Endodermal cell (in vitro differentiated cells): Measurements from ENCODE around the gene CDC42BPB. TPM values are rescaled to one million over a fixed set of nuclear protein-coding genes. Genes with fewer than 3 reads are reported as not detected.

Source experiments
- DNase-seq: peaks from one replicate; pipeline ENCODE4 v3.0.0-alpha.2; 2017
- H3K27ac ChIP-seq: 2 replicates; pipeline ENCODE4 v1.5.1; 2013; ENCODE audit warnings: mild to moderate bottlenecking, low read depth, low read length, moderate library complexity
- H3K27me3 ChIP-seq: 2 replicates; pipeline ENCODE4 v1.6.1; 2013; ENCODE audit warnings: mild to moderate bottlenecking, low read length, moderate library complexity; ENCODE audit not compliant: insufficient read depth, control insufficient read depth, poor library complexity, severe bottlenecking
- H3K36me3 ChIP-seq: 2 replicates; pipeline ENCODE4 v1.7.0; 2013; ENCODE audit warnings: mild to moderate bottlenecking, low read length, moderate library complexity; ENCODE audit not compliant: control insufficient read depth, insufficient read depth
- H3K4me1 ChIP-seq: one replicate; pipeline ENCODE4 v1.7.0; 2013; ENCODE audit warnings: low read length; ENCODE audit not compliant: control insufficient read depth, insufficient read depth
- H3K4me3 ChIP-seq: 2 replicates; pipeline ENCODE4 v1.5.1; 2013; ENCODE audit warnings: mild to moderate bottlenecking, low read length, moderate library complexity
- H3K9ac ChIP-seq: 2 replicates; pipeline ENCODE4 v1.6.1; 2013; ENCODE audit warnings: mild to moderate bottlenecking, low read length, moderate library complexity; ENCODE audit not compliant: poor library complexity, severe bottlenecking; ENCODE audit errors: extremely low read depth
- H3K9me3 ChIP-seq: 2 replicates; pipeline ENCODE4 v1.6.1; 2013; ENCODE audit warnings: mild to moderate bottlenecking, low read length, moderate library complexity; ENCODE audit not compliant: control insufficient read depth
- H3K27ac Mint-ChIP-seq: 2 replicates; pipeline ENCODE4 v1.8.0; 2020; ENCODE audit warnings: mixed read lengths
- H3K27me3 Mint-ChIP-seq: 2 replicates; pipeline ENCODE4 v1.8.0; 2021; ENCODE audit warnings: mild to moderate bottlenecking, mixed read lengths; ENCODE audit not compliant: insufficient read depth
- H3K36me3 Mint-ChIP-seq: 2 replicates; pipeline ENCODE4 v1.8.0; 2020; ENCODE audit warnings: low read depth, mixed read lengths
- H3K4me1 Mint-ChIP-seq: 2 replicates; pipeline ENCODE4 v1.8.0; 2020; ENCODE audit warnings: mixed read lengths
- H3K4me3 Mint-ChIP-seq: 2 replicates; pipeline ENCODE4 v1.8.0; 2020; ENCODE audit warnings: mild to moderate bottlenecking, moderate library complexity, mixed read lengths
- H3K9me3 Mint-ChIP-seq: 2 replicates; pipeline ENCODE4 v1.8.0; 2020; ENCODE audit warnings: mild to moderate bottlenecking, mixed read lengths
- WGBS, 2 experiments: methylation state at CpG; one replicate each; pipeline versions ENCODE4 v1.1.5 to v1.1.7; 2013; ENCODE audit warnings: missing lambda C conversion rate in 2 of 2, mixed read lengths in 1 of 2; ENCODE audit not compliant: insufficient coverage in 1 of 2, insufficient read length in 1 of 2; 5-methylcytosine and 5-hydroxymethylcytosine counted together
- total RNA-seq, 2 donors: library from RNA; stranded (reverse); fragmentation: NEBNext Ultra II Directional in 1 of 2; extraction: Animal tissue kit (Norgen Biotek cat#: 25700) in 1 of 2; gene quantifications; 2 replicates in 1 of 2; 3 replicates in 1 of 2; pipeline ENCODE4 v1.2.1, GENCODE V29; 2021
- TF ChIP-seq, protein P1 (sequence below): fragments of 200-600 bp; sonication (generic); conservative IDR thresholded peaks from 2 replicates; pipeline ENCODE4 v1.5.0; 2021; ENCODE audit warnings: antibody characterized with exemption, mild to moderate bottlenecking

CDC42BPB gene
- total RNA-seq, 2 donors from 2014 or later = 120 to 123 TPM

GRCh38 chr14:103033681-103034096, 23.7 kb downstream of the CDC42BPB start:
- Mint-ChIP-seq H3K27me3 (no peaks in the 10 kb centered on the region), H3K4me3 (no peak overlapping the region), H3K27ac (no peak overlapping the region), H3K9me3 (no peaks in the 10 kb centered on the region), H3K36me3 (peaks cover 5% of the 10 kb centered on the region), H3K4me1 (no peaks in the 10 kb centered on the region)
- Histone ChIP-seq H3K4me1 (no peaks in the 10 kb centered on the region), H3K36me3 (no peaks in the 10 kb centered on the region), H3K27ac (no peak overlapping the region), H3K4me3 (no peak overlapping the region), H3K9me3 (no peaks in the 10 kb centered on the region), H3K27me3 (no peaks in the 10 kb centered on the region), H3K9ac (no peak overlapping the region)
- no peak for DNase-seq
- WGBS, 2 experiments = 94 to 98% methylated on average over 6 of the region's 6 CpGs
- TF ChIP-seq, protein P1, sequence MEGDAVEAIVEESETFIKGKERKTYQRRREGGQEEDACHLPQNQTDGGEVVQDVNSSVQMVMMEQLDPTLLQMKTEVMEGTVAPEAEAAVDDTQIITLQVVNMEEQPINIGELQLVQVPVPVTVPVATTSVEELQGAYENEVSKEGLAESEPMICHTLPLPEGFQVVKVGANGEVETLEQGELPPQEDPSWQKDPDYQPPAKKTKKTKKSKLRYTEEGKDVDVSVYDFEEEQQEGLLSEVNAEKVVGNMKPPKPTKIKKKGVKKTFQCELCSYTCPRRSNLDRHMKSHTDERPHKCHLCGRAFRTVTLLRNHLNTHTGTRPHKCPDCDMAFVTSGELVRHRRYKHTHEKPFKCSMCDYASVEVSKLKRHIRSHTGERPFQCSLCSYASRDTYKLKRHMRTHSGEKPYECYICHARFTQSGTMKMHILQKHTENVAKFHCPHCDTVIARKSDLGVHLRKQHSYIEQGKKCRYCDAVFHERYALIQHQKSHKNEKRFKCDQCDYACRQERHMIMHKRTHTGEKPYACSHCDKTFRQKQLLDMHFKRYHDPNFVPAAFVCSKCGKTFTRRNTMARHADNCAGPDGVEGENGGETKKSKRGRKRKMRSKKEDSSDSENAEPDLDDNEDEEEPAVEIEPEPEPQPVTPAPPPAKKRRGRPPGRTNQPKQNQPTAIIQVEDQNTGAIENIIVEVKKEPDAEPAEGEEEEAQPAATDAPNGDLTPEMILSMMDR = no peak

GRCh38 chr14:103031956-103032355, 25.4 kb downstream of the CDC42BPB start:
- Mint-ChIP-seq H3K27me3 (no peaks in the 10 kb centered on the region), H3K27ac (no peak overlapping the region), H3K4me3 (no peak overlapping the region), H3K9me3 (peaks cover 2% of the 10 kb centered on the region), H3K36me3 (peaks cover 7% of the 10 kb centered on the region), H3K4me1 (no peaks in the 10 kb centered on the region)
- WGBS, 2 experiments = 77 to 81% methylated on average over 5 to 9 of the region's 9 CpGs
- Histone ChIP-seq H3K27me3 (no peaks in the 10 kb centered on the region), H3K27ac (no peak overlapping the region), H3K4me1 (no peaks in the 10 kb centered on the region), H3K4me3 (no peak overlapping the region), H3K36me3 (no peaks in the 10 kb centered on the region), H3K9me3 (peaks cover 1% of the 10 kb centered on the region), H3K9ac (no peak overlapping the region)
- TF ChIP-seq, protein P1 = peak; percentile 63
- peak; percentile 63 for DNase-seq

- Histone ChIP-seq H3K9me3 (peaks cover 4% of the 10 kb centered on the region), H3K4me3 (no peak overlapping the region), H3K36me3 (no peaks in the 10 kb centered on the region), H3K27ac (no peak overlapping the region), H3K9ac (no peak overlapping the region), H3K4me1 (no peaks in the 10 kb centered on the region), H3K27me3 (no peaks in the 10 kb centered on the region)
- TF ChIP-seq, protein P1 = no peak
- Mint-ChIP-seq H3K4me1 (no peaks in the 10 kb centered on the region), H3K27ac (no peak overlapping the region), H3K27me3 (no peaks in the 10 kb centered on the region), H3K9me3 (peaks cover 6% of the 10 kb centered on the region), H3K4me3 (no peak overlapping the region), H3K36me3 (peaks cover 10% of the 10 kb centered on the region)
- 90 to 94% methylated on average over 2 to 6 of the region's 6 CpGs for WGBS, 2 experiments
- no peak for DNase-seq
These were observed 25.8 kb downstream of the CDC42BPB start for GRCh38 chr14:103031566-103031911.
